Right lobe of liver (tissue), 6 donors: Measurements from ENCODE around the gene KDM3A. TPM values are rescaled to one million over a fixed set of nuclear protein-coding genes. Genes with fewer than 3 reads are reported as not detected.

ENCODE experiments used
- ATAC-seq, 4 donors: fragments of 200-7000 bp; cut with Tn5 transposase; one replicate each; pipeline ENCODE4 v1.9.1; 2020; ENCODE audit warnings: mild to moderate bottlenecking in 4 of 4, moderate library complexity in 4 of 4
- DNase-seq, 3 donors: peaks; one replicate each; pipeline ENCODE4 v3.0.0-alpha.2; 2020
- H3K27ac ChIP-seq, 3 donors: fragments of 200-600 bp; one replicate each; pipeline ENCODE4 v1.8.0; 2022
- H3K27me3 ChIP-seq, 2 donors: fragments of 200-600 bp; one replicate each; pipeline ENCODE4 v1.8.0; 2022
- H3K36me3 ChIP-seq, 4 donors: fragments of 200-600 bp; sonication (generic) in 1 of 4; one replicate each; pipeline versions ENCODE4 v1.5.1 to v1.8.0; 2017 to 2022; ENCODE audit warnings: control low read depth in 1 of 4
- H3K4me1 ChIP-seq, 4 donors: fragments of 200-600 bp; sonication (generic) in 1 of 4; one replicate each; pipeline versions ENCODE4 v1.5.1 to v1.8.0; 2017 to 2022; ENCODE audit warnings: control low read depth in 1 of 4
- H3K4me3 ChIP-seq, 3 donors: fragments of 200-600 bp; one replicate each; pipeline ENCODE4 v1.8.0; 2022
- H3K9me3 ChIP-seq, 4 donors: fragments of 200-600 bp; sonication (generic) in 1 of 4; one replicate each; pipeline versions ENCODE4 v1.5.1 to v1.8.0; 2017 to 2022; ENCODE audit warnings: control low read depth in 1 of 4
- CTCF ChIP-seq, 4 donors: fragments of 200-600 bp in 3 of 4; fragments of 450-650 bp in 1 of 4; IDR thresholded peaks; one replicate each; pipeline versions ENCODE4 v1.5.1 to v1.8.0; 2016 to 2022; ENCODE audit warnings: antibody characterized with exemption in 4 of 4, mild to moderate bottlenecking in 2 of 4
- POLR2A ChIP-seq: fragments of 450-650 bp; IDR thresholded peaks from one replicate; pipeline ENCODE4 v1.6.1; 2017; ENCODE audit warnings: antibody characterized with exemption, mild to moderate bottlenecking
- WGBS: methylation state at CpG from one replicate; pipeline ENCODE4 v1.1.6; 2018; ENCODE audit warnings: low coverage, low lambda C conversion rate; ENCODE audit not compliant: insufficient coverage; ENCODE audit errors: missing lambda C conversion rate; 5-methylcytosine and 5-hydroxymethylcytosine counted together
- intact Hi-C, 2 donors: fragments of 100-400 bp; cut with DNase I; formaldehyde crosslinking; loops; one replicate each; pipeline versions ENCODE4 v1.11.2 to v1.14.1; 2022
- total RNA-seq, 6 experiments: library from RNA; depleted of rRNA in 2 of 6; stranded (reverse); fragments of >200 nt in 2 of 6; fragmentation: NEBNext Ultra II Directional in 3 of 6; extraction: Animal tissue kit (Norgen Biotek cat#: 25700) in 3 of 6; gene quantifications; one replicate each; pipeline versions ENCODE4 v1.1.0 to v1.2.4, GENCODE V29; 2016 to 2023
- donor health status: DM: no; HTN: yes; CAD: no.
- donor health status: DM: no; HTN: no; CAD: no.
- donor health status: DM: no; HTN: no; CAD: no.
- donor health status: DM: no; HTN: yes; CAD: no.
- donor health status: DM: no; HTN: yes; CAD: no.

KDM3A gene
- total RNA-seq, 6 experiments from 2014 or later, result 7.2 to 40.8 (median 13.6) TPM

GRCh38 chr2:86510436-86510933 lies 69.3 kb downstream of the KDM3A start:
- no peaks in the 10 kb centered on the region for H3K27me3 ChIP-seq
- WGBS, result 97% methylated on average over 4 of the region's 4 CpGs
- TF ChIP-seq CTCF (IDR thresholded peaks at IDR 0.05) (no peak), POLR2A (no peak)
- intact Hi-C loops, result no loop called here
- H3K4me1 ChIP-seq, result no peaks in the 10 kb centered on the region
- ATAC-seq (no peak), DNase-seq (no peak)
- no peak overlapping the region for H3K27ac ChIP-seq
- peaks cover 0 to 14% (median 4%) of the 10 kb centered on the region in 4 donors for H3K36me3 ChIP-seq
- no peaks in the 10 kb centered on the region for H3K9me3 ChIP-seq
- no peak overlapping the region for H3K4me3 ChIP-seq

DNA sequence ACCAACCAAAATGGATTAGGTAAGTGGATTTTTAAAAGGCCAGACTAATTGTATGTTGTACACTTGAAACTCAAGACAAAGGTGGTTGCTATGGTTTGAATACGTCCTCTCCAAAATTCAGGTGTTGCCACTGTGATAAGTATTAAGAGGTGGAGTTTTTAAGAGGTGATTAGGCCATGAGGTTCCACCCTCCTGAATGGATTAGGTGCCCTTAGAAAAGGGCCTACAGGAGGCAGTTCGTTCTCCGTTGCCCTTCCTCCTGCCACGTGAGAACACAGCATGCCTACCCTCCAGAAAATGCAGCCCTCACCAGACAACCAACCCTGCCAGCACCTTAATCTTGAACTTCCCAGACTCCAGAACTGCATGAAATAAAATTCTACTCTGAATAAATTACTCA lies 70.9 kb downstream of the KDM3A start:
- Histone ChIP-seq H3K36me3 (peaks cover 0 to 10% (median 3%) of the 10 kb centered on the region in 4 donors), H3K27me3 (no peaks in the 10 kb centered on the region), H3K9me3 (no peaks in the 10 kb centered on the region), H3K4me3 (no peak overlapping the region), H3K27ac (no peak overlapping the region), H3K4me1 (no peaks in the 10 kb centered on the region)
- ATAC-seq (no peak), DNase-seq (no peak)
- intact Hi-C loops, result no loop called here
- no peak for TF ChIP-seq POLR2A
- TF ChIP-seq CTCF (IDR thresholded peaks at IDR 0.05), result no peak
- WGBS, result 87% methylated on average over 4 of the region's 4 CpGs

GRCh38 chr2:86512892-86513291 lies 71.7 kb downstream of the KDM3A start:
- TF ChIP-seq POLR2A (no peak), CTCF (IDR thresholded peaks at IDR 0.05) (no peak)
- no peaks in the 10 kb centered on the region for H3K4me1 ChIP-seq
- 86% methylated on average over 2 of the region's 2 CpGs for WGBS
- DNase-seq (no peak), ATAC-seq (no peak)
- no peak overlapping the region for H3K27ac ChIP-seq
- no peak overlapping the region for H3K4me3 ChIP-seq
- H3K27me3 ChIP-seq, result no peaks in the 10 kb centered on the region
- H3K36me3 ChIP-seq, result peaks cover 0 to 6% (median 2%) of the 10 kb centered on the region in 4 donors
- intact Hi-C loops, result no loop called here
- no peaks in the 10 kb centered on the region for H3K9me3 ChIP-seq

DNA sequence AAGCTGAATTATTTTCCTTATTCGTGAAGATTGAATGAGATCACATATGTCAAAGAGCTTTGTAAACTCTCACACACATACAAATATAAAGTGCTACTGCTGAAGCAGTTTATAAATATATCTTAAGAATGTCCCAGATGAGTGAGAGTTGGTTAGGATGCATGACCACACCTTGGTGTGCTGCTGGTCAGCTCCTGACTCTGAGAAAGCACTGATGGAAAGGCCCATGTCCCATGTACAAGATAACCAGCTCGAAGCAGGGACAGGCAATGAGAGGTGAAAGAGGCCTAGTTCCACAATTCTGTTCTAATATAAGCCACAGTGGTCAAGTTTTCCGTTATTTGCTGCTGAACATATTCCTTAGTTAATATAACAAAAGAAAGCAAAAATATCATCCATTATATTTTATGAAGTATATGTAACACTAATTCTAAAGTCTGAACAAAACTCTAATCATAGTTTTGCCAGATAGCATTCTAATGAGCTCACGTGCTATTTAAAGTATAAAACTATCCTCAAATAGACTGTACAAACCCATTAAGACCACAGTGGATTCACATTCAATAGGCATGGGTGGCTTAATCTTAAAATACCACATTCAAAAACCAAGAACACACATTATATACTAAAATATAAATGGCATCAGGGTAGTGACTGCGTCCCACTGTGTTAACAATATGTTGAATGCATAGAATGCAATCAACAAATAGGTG lies 72.9 kb downstream of the KDM3A start:
- 92% methylated on average over 5 of the region's 5 CpGs for WGBS
- no peak overlapping the region for H3K4me3 ChIP-seq
- H3K27ac ChIP-seq, result no peak overlapping the region
- TF ChIP-seq CTCF (IDR thresholded peaks at IDR 0.05) (no peak), POLR2A (no peak)
- no peaks in the 10 kb centered on the region for H3K9me3 ChIP-seq
- H3K36me3 ChIP-seq, result no peaks in the 10 kb centered on the region
- DNase-seq (no peak), ATAC-seq (no peak)
- H3K27me3 ChIP-seq, result no peaks in the 10 kb centered on the region
- intact Hi-C loops, result no loop called here
- no peaks in the 10 kb centered on the region for H3K4me1 ChIP-seq
